Measurements from ENCODE around the gene RAPGEF6. TPM values are rescaled to one million over a fixed set of nuclear protein-coding genes. Genes with fewer than 3 reads are reported as not detected.

The RAPGEF6 gene
- total and polyA plus RNA-seq, 2 of the 4 experiments (the other 2 are of a cell fraction): 5.8 to 18.8 TPM

- H2BK5ac ChIP-seq (ENCODE audit: low read depth, low read length, poor library complexity, severe bottlenecking): no peak overlapping the region
- ChIA-PET POLR2A (ENCODE audit: unreplicated experiment) (no interaction called here), CTCF (no interaction called here)
- intact Hi-C loops (cut with micrococcal nuclease) (no loop called here), in situ Hi-C loops (cut with MboI; ENCODE audit: low sequenced_read_pairs) (no loop called here), dilution Hi-C loops (cut with HindIII; ENCODE audit: low sequenced_read_pairs, unreplicated experiment) (no loop called here)
- H3K18ac ChIP-seq (ENCODE audit: low read depth, low read length): no peak overlapping the region
- H4K20me1 ChIP-seq (ENCODE audit: insufficient read depth, low read length): no peaks in the 10 kb centered on the region
- no peak overlapping the region for H2BK15ac ChIP-seq (ENCODE audit: low read depth, low read length)
- no peak overlapping the region for H3K4ac ChIP-seq (ENCODE audit: low read depth, low read length)
- H3K36me3 ChIP-seq (ENCODE audit: control insufficient read depth, insufficient read depth, low read length): peaks cover 21% of the 10 kb centered on the region
- no peak overlapping the region for H2AFZ ChIP-seq (replicated peaks; ENCODE audit: low read length, poor library complexity)
- H3K9ac ChIP-seq (ENCODE audit: low read depth, low read length): no peak overlapping the region
- H3K4me1 ChIP-seq (ENCODE audit: control insufficient read depth, insufficient read depth, low read length): no peaks in the 10 kb centered on the region
- H3K4me2 ChIP-seq (ENCODE audit: low read depth, low read length): no peak overlapping the region
- H3K56ac ChIP-seq (ENCODE audit: extremely low read depth, insufficient read depth, low read length): no peak overlapping the region
- H3K9me1 ChIP-seq (ENCODE audit: insufficient read depth, low read length): peaks cover 3% of the 10 kb centered on the region; the same call in 1 of the 2 replicates
- no peak for DNase-seq
- no peak overlapping the region for H2BK20ac ChIP-seq (ENCODE audit: low read depth, low read length)
- H3K4me3 ChIP-seq (ENCODE audit: insufficient read depth, low read depth, low read length): no peak overlapping the region
- H3K23ac ChIP-seq (ENCODE audit: low read depth, low read length): no peak overlapping the region
- H2AK5ac ChIP-seq (ENCODE audit: low read depth, low read length): no peak overlapping the region
- peaks cover 21 to 34% of the 10 kb centered on the region in 2 experiments for H3K79me1 ChIP-seq (ENCODE audit: low read depth in 1 of 2, low read length in 2 of 2)
- ATAC-seq (ENCODE audit: low read depth): no peak
- H4K91ac ChIP-seq (ENCODE audit: insufficient read depth, low read depth, low read length): no peak overlapping the region
- no peak overlapping the region for H2BK120ac ChIP-seq (ENCODE audit: low read depth, low read length)
- H3K9me3 ChIP-seq (ENCODE audit: control insufficient read depth, insufficient read depth, low read length): no peaks in the 10 kb centered on the region
- no peak overlapping the region for H2AK9ac ChIP-seq (replicated peaks; ENCODE audit: low read depth, low read length, poor library complexity)
- no TSS peak for BruUV-seq (replicated peaks)
- 63% methylated on average over 2 of the region's 2 CpGs; no CpG with 5 or more reads in 1 of the 2 experiments for WGBS, 2 experiments (ENCODE audit: extremely low coverage in 2 of 2, insufficient read length in 1 of 2)
- H3K27me3 ChIP-seq (ENCODE audit: control insufficient read depth, insufficient read depth, low read length): no peaks in the 10 kb centered on the region
- no peak overlapping the region for H4K8ac ChIP-seq (ENCODE audit: low read depth in 2 of 2, low read length in 2 of 2)
- no peak for TF ChIP-seq POLR2A (IDR thresholded peaks at IDR 0.05; ENCODE audit: low read depth, low read length)
- no peak for TF ChIP-seq ELK1 (IDR thresholded peaks at IDR 0.05; ENCODE audit: borderline replicate concordance, low read depth, low read length)
- H4K5ac ChIP-seq (ENCODE audit: low read depth, low read length): no peak overlapping the region
- H3K27ac ChIP-seq (ENCODE audit: insufficient read depth, low read length): no peak overlapping the region
- H3K14ac ChIP-seq (replicated peaks; ENCODE audit: low read depth, low read length): no peak overlapping the region
Observed at GRCh38 chr5:131654309-131654708, 19.3 kb upstream of the RAPGEF6 start.

Measured in IMR-90 (cell line).